ENCODE results near the gene CDAN1. TPM values are rescaled to one million over a fixed set of nuclear protein-coding genes. Genes with fewer than 3 reads are reported as not detected.

The CDAN1 gene
- total RNA-seq, 1 experiment from 2014 or later: 16.4 TPM

- CTCF ChIA-PET: no interaction called here
- H3K27me3 Mint-ChIP-seq (ENCODE audit: low read depth): no peaks in the 10 kb centered on the region
- H3K27ac Mint-ChIP-seq: no peak overlapping the region
- no peak overlapping the region for H3K4me3 Mint-ChIP-seq
- H3K4me1 Mint-ChIP-seq: no peaks in the 10 kb centered on the region
- DNase-seq (ENCODE audit: low spot score) (no peak), ATAC-seq (no peak)
- peaks cover 2% of the 10 kb centered on the region for H3K36me3 Mint-ChIP-seq
- no peak for TF ChIP-seq RORB (CRISPR knock-in tag; IDR thresholded peaks at IDR 0.05)
- TF ChIP-seq USF1 (CRISPR knock-in tag; IDR thresholded peaks at IDR 0.05): no peak
- TF ChIP-seq ZNF512 (CRISPR knock-in tag; IDR thresholded peaks at IDR 0.05; ENCODE audit: borderline replicate concordance): no peak
- peaks cover 8% of the 10 kb centered on the region for H3K9me3 Mint-ChIP-seq
- POLR2A ChIA-PET: no interaction called here
Observed at GRCh38 chr15:42691308-42691707, 45.6 kb downstream of the CDAN1 start.

GRCh38 chr15:42688301-42688700 is 48.6 kb downstream of the CDAN1 start:
- no peaks in the 10 kb centered on the region for H3K4me1 Mint-ChIP-seq
- H3K4me3 Mint-ChIP-seq: no peak overlapping the region
- no peak for ATAC-seq
- H3K9me3 Mint-ChIP-seq: peaks cover 8% of the 10 kb centered on the region
- H3K36me3 Mint-ChIP-seq: peaks cover 5% of the 10 kb centered on the region; the same call in 1 of the 2 replicates
- CTCF ChIA-PET: no interaction called here
- POLR2A ChIA-PET: no interaction called here
- H3K27me3 Mint-ChIP-seq (ENCODE audit: low read depth): no peaks in the 10 kb centered on the region
- DNase-seq (ENCODE audit: low spot score): no peak
- H3K27ac Mint-ChIP-seq: no peak overlapping the region
- TF ChIP-seq EMX1 (CRISPR knock-in tag; IDR thresholded peaks at IDR 0.05): no peak
- TF ChIP-seq FOXK1 (CRISPR knock-in tag; IDR thresholded peaks at IDR 0.05): no peak
- TF ChIP-seq CTCF (IDR thresholded peaks at IDR 0.05): no peak
- TF ChIP-seq FOXJ3 (CRISPR knock-in tag; IDR thresholded peaks at IDR 0.05; ENCODE audit: borderline replicate concordance): no peak
- TF ChIP-seq USF1 (CRISPR knock-in tag; IDR thresholded peaks at IDR 0.05): no peak
- no peak for TF ChIP-seq HMGXB4 (CRISPR knock-in tag; IDR thresholded peaks at IDR 0.05)
- TF ChIP-seq PRRX2 (CRISPR knock-in tag; IDR thresholded peaks at IDR 0.05): no peak
- TF ChIP-seq TEAD4 (CRISPR knock-in tag; IDR thresholded peaks at IDR 0.05): no peak
- no peak for TF ChIP-seq CREM (CRISPR knock-in tag; IDR thresholded peaks at IDR 0.05)
- TF ChIP-seq MXD4 (CRISPR knock-in tag; IDR thresholded peaks at IDR 0.05; ENCODE audit: borderline replicate concordance): no peak
- no peak for TF ChIP-seq IRF2 (CRISPR knock-in tag; IDR thresholded peaks at IDR 0.05; ENCODE audit: borderline replicate concordance, low read depth)
- TF ChIP-seq CBFB (CRISPR knock-in tag; IDR thresholded peaks at IDR 0.05; ENCODE audit: low read depth): no peak
- TF ChIP-seq ETV6 (CRISPR knock-in tag; IDR thresholded peaks at IDR 0.05): no peak
- no peak for TF ChIP-seq SMAD3 (CRISPR knock-in tag; IDR thresholded peaks at IDR 0.05; ENCODE audit: borderline replicate concordance)

- no peak for ATAC-seq
- ChIA-PET CTCF (no interaction called here), POLR2A (no interaction called here)
- Mint-ChIP-seq H3K27ac (no peak overlapping the region), H3K4me1 (no peaks in the 10 kb centered on the region), H3K9me3 (peaks cover 8% of the 10 kb centered on the region), H3K4me3 (no peak overlapping the region), H3K27me3 (ENCODE audit: low read depth) (no peaks in the 10 kb centered on the region), H3K36me3 (peaks cover 8% of the 10 kb centered on the region; the same call in 1 of the 2 replicates)
- TF ChIP-seq ZNF317 (CRISPR knock-in tag; IDR thresholded peaks at IDR 0.05; ENCODE audit: borderline replicate concordance, low read depth) (peak; percentile 82), ZNF425 (CRISPR knock-in tag; conservative IDR thresholded peaks at IDR 0.05) (no peak), NFATC4 (CRISPR knock-in tag; IDR thresholded peaks at IDR 0.05) (no peak)
- no peak for DNase-seq (ENCODE audit: low spot score)
Observed at GRCh38 chr15:42687740-42688139, 49.2 kb downstream of the CDAN1 start.
